ENCODE data around the gene PLBD2.
A peak's percentile ranks its signal among the peaks of the same experiment; 100 is the strongest.
"Not testable (repeated sequence)": the region's sequence is repeated elsewhere in the genome, so short reads cannot be mapped to it uniquely, and the experiment has no call there.

PLBD2 gene

GRCh38 chr12:113333877-113334785, 24.3 kb upstream of the PLBD2 start:
- DNase-seq (ENCODE audit: low read depth), result no peak

DNA sequence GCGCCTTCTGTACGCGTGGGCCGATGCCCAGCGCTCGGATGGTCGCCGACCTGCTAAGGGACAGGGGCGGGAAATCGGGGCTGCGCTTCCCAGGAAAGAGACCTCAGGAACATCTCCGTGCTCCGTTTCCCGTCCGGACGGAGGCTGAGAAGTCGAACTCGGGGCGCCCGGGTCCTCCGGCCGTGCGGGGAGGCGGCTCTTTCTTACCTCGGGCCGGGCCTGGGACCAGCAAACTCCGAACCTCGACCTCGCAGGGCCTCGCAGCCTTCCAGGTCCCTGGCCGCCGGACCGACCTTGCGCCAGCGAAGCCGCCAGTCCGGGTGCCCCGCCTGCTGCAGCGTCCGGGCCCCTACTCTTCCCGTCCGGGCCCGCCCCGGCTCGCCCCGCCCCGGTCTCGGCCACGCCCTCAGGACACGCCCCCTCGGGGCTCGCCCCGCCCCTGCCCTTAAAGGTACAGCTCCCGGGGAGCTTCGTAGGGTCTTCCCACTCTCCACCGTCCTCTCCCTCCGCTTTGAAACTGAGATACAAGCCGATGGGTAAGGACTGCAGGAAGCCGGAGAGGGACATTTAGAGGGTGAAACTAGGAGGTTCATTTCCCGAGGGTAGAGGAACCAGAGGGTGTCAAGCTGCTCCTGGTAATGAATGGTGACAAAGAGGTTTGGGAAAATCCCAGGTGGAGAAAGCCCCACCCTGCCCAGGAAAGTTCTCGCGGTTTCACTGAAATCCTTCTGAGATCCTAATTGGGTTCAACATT, 23.4 kb upstream of the PLBD2 start, which contains the start of gene SLC8B1:
Gene SLC8B1, minus strand, starts transcription at position 324 of the 754 bp plus-strand sequence. CDS start 2,231 bp downstream, outside the sequence.
- DNase-seq (ENCODE audit: low read depth), result peak; percentile 81

- DNase-seq (ENCODE audit: low read depth), result no peak
Observed at GRCh38 chr12:113339540-113339939, 18.8 kb upstream of the PLBD2 start.

DNA sequence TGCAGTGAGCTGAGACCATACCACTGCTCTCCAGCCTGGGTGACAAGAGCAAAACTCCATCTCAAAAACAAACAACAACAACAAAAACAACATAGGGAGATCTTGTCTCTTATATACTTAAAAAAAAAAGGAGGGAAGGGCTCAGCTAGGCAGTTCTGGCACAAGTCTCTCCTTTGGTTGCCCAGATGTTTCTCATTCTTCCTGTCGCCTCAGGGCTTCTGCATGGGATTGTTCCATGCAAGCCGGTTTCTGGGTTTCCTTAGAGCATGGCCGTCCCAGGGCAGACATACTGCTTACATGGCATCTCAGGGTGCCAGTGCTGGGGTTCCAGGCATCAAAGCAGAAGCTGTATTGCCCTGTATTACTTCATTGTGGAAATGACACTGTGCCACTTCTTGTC, 18.3 kb upstream of the PLBD2 start:
- no peak for DNase-seq (ENCODE audit: low read depth)

GRCh38 chr12:113341535-113341934, 16.9 kb upstream of the PLBD2 start:
- no peak for DNase-seq (ENCODE audit: low read depth)

DNA sequence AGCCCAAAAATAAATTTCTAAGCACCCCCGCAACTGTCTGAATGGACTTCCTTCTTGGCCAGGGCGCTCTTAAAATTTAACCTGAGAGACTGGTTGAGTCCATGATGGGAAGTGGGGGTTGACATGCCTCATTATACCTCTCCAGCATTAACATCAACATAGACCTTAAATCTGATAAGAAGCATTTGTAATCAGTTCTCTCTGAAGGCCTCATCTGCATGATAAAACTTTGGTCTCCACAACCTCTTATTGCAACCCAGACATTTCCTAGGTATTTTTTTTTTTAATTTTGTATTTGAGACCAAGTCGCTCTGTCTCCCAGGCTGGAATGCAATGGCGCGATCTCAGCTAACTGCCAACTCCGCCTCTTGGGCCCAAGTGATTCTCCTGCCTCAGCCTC, 13.1 kb upstream of the PLBD2 start:
- no peak for DNase-seq (ENCODE audit: low read depth)

DNA sequence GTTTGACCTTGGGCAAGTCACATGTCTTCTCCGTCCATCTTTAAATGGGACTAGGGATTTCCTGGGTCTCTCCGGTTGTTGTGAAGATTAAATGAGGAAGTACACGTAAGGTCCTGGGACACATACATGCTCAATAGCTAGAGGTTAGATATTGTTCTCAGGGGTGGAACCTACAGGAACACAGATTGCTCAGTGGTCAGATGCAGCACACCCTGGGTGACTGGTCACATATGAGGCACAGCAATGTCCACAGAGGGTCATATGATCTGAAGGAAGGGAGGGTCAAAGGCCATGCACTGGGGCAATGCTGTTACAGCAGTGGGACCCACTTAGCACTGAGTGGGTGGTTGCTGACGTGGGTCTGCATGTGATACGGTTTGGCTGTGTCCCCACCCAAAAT, 12.0 kb upstream of the PLBD2 start:
- DNase-seq (ENCODE audit: low read depth), result no peak

GRCh38 chr12:113347107-113347506, 11.3 kb upstream of the PLBD2 start:
- DNase-seq (ENCODE audit: low read depth), result no peak

GRCh38 chr12:113347892-113348291, 10.5 kb upstream of the PLBD2 start:
- no peak for DNase-seq (ENCODE audit: low read depth)

DNA sequence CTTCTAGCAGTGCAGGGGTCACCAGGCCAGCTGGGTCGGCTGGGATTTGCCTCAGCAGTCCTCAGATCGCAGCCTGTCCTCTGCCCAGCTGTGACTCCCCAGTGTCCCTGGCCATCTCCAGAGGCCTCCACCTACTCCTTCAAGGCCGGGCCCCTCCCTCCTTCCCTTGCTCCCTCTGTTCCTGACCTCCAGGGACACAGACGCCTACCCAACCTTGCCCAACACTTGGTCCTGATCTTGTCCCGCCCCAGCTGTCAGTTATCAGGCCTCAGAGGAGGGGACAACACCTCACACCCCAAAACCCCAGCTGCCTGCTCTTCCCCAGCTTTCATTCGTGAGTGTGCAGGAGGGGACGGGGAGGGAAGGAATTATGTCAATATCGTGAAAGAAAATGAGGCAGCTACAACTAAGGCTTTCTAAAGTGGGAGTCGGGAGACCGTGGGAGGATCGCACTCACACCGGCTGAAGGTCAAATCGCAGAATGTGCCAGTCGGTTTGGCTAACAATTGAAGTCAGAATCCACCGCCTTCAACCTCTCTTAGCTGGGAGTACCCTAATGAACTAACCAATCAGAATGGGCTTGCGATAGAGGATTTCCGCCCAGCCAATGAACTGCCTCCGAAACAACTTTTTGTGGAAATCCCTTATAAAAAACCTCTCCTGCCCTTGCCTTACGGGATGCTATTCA, 9.4 kb upstream of the PLBD2 start:
- no peak for DNase-seq (ENCODE audit: low read depth)

DNA sequence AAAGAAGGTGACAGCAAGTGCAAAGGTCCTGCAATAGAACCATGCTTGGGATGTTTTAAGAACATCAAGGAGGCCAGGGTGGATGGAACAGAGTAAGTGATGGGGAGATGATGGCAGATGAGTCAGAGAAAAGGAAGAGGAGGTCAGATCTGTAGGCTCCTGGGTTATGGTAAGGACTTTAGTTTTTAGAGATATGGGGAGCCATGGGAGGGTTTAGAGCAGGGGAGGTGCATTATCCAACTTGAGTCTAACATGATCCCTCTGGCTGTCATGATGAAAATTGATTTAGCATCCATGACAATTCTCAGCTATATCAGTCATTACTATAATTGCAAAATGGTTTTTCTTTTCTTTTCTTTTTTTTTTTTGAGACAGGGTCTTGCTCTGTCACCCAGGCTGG, 7.3 kb upstream of the PLBD2 start:
- no peak for DNase-seq (ENCODE audit: low read depth)

DNA sequence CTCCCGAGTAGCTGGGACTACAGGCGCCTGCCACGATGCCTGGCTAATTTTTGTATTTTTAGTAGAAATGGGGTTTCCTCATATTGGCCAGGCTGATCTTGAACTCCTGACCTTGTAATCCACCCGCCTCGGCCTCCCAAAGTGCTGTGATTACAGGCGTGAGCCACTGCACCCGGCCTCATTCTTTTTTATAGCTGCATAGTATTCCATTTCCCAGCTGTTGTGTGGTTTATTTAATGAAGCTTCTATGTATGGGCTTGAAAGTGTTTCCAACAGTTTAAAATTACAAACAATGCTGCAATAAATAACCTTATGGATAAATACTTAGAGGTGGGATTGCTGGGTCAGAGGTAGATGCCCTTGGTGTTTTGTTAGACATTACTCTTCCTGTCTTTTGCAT, 4.2 kb upstream of the PLBD2 start:
- DNase-seq (ENCODE audit: low read depth), result not testable (repeated sequence)

DNA sequence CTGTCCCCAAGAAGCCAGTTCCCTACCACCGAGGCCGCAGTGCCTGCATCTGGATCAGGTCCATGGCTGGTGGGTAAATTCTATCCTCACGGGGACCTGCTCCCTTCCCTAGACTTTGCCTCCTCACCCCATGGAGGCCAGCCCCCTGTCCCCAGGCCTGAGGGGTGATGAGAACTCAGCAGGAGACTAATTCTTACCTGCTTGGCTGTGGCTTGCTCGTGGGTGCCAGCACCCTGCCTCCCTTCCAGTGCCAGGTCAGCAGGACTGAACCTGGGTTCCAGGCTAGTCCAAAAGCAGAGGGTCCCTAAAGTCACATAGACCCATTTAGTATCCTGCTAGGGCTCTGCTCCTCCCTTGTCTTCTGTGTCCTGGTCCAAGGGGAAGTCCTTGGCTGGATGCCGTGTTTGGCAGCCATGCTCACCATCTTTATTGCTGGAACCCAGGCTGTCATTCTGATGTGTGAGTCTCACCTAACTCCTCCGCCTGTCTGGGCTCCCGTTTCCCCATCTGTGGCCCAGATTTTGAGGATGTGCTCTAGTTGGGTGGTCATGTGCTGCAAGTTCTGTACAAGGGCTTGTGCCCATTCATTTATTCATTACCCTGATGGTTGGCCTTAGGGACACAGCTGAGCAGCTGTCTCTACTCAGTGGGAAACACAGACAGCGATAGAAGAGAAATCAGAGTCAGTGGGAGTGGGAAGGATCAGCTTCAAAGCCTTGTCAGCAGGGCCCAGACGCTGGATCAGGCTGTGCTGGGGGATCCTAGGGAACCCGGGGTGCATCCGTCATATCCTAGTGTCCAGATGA, 949 bp downstream of the PLBD2 start:
- no peak for DNase-seq (ENCODE audit: low read depth)

GRCh38 chr12:113359939-113360748, 1.8 kb downstream of the PLBD2 start:
- DNase-seq (ENCODE audit: low read depth), result no peak

DNA sequence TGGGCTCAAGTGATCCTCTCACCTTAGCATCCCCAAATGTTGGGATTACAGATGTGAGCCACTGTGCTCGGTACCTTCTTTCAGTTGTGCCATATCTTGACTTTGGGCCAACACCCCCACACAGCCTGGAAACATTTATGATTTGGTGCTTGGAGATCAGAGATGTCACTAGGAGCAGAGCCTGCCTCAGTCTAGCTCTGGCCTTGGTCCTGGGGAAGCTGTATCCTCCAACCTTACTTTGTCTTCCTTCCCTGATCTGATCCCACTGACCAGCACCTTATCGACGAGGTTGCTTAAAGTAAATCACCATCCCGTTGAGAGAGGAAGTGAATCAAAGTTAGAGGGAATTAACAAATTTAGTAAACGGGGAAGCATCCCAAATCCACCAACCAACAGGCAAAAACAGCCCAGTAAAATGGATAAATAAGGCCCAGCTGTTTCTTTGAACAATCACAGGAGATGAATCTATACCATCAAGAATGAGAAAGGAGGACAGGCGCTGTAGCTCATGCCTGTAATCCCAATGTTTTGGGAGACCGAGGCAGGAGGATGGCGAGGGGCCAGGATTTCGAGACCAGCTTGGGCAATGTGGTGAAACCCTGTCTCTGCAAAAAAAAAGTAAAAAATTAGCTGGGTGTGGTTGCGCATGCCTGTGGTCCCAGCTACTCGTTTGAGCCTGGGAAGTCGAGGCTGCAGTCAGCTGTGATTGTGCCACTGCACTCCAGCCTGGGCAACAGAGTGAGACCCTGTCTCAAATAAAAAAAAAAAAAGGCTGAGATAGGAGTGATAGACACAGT, 3.4 kb downstream of the PLBD2 start:
- no peak for DNase-seq (ENCODE audit: low read depth)

DNA sequence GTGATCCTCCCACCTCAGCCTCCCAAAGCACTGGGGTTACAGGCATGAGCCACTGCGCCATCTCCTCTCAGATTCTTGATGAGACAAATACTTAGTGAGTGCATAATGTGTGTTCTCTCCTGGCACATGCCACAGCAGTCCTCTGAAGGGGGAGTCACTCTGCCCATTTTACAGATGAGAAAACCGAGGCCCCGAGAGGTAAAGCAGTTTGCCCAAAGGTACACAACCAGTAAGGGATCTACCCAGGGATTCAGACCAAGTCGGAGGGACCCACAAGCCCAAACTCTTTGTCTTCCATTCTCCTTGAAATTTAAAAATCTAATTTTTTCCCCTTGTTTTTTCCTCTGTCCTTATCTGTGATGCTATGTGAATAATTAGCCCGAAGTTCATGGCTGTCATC, 6.3 kb downstream of the PLBD2 start:
- no peak for DNase-seq (ENCODE audit: low read depth)

GRCh38 chr12:113365639-113366395, 7.4 kb downstream of the PLBD2 start:
- no peak for DNase-seq (ENCODE audit: low read depth)

- no peak for DNase-seq (ENCODE audit: low read depth)
Observed at GRCh38 chr12:113366827-113367226, 8.4 kb downstream of the PLBD2 start.

- no peak for DNase-seq (ENCODE audit: low read depth)
Observed at GRCh38 chr12:113368331-113368730, 9.9 kb downstream of the PLBD2 start.
